Neural cell (in vitro differentiated cells): ENCODE results near the gene IL1RAP. TPM values are rescaled to one million over a fixed set of nuclear protein-coding genes. Genes with fewer than 3 reads are reported as not detected.

Source experiments
- H2AFZ ChIP-seq: fragments of 200-600, 300-800 bp; sonication (generic), shearing (Covaris generic); 2 replicates; pipeline ENCODE4 v1.6.0; 2014; ENCODE audit warnings: low read depth, mild to moderate bottlenecking, antibody characterized with exemption, low read length, moderate library complexity
- H3F3A ChIP-seq: fragments of 200-600 bp; shearing (Covaris generic); 2 replicates; pipeline ENCODE4 v1.6.1; 2016; ENCODE audit warnings: mild to moderate bottlenecking, moderate library complexity, mixed read lengths, antibody characterized with exemption, low read length; ENCODE audit not compliant: insufficient read depth, poor library complexity, severe bottlenecking
- H3K27ac ChIP-seq: fragments of 200-600, 300-800 bp; sonication (generic), shearing (Covaris generic); 2 replicates; pipeline ENCODE4 v1.5.1; 2014; ENCODE audit warnings: mild to moderate bottlenecking, low read length, moderate library complexity
- H3K27me3 ChIP-seq: fragments of 300-800, 200-600 bp; sonication (generic), shearing (Covaris generic); 2 replicates; pipeline ENCODE4 v1.6.0; 2014; ENCODE audit warnings: mild to moderate bottlenecking, low read depth, low read length, moderate library complexity; ENCODE audit not compliant: insufficient read depth
- H3K36me3 ChIP-seq: fragments of 300-800, 200-600 bp; sonication (generic), shearing (Covaris generic); 2 replicates; pipeline ENCODE4 v1.5.1; 2014; ENCODE audit warnings: mild to moderate bottlenecking, antibody characterized with exemption, low read length, moderate library complexity; ENCODE audit not compliant: insufficient read depth
- H3K4me2 ChIP-seq: fragments of 300-800, 200-600 bp; sonication (generic), shearing (Covaris generic); 2 replicates; pipeline ENCODE4 v1.6.0; 2014; ENCODE audit warnings: mild to moderate bottlenecking, low read length
- H3K4me3 ChIP-seq: fragments of 300-800, 200-600 bp; sonication (generic), shearing (Covaris generic); 2 replicates; pipeline ENCODE4 v1.5.1; 2014; ENCODE audit warnings: mild to moderate bottlenecking, low read length, moderate library complexity
- H3K79me2 ChIP-seq: fragments of 200-600 bp; shearing (Covaris generic); replicated peaks from 2 replicates; pipeline ENCODE4 v1.6.0; 2014; ENCODE audit warnings: mild to moderate bottlenecking, low read length, moderate library complexity; ENCODE audit not compliant: insufficient read depth
- H3K9ac ChIP-seq: fragments of 300-800, 200-600 bp; sonication (generic), shearing (Covaris generic); 2 replicates; pipeline ENCODE4 v1.6.1; 2016; ENCODE audit warnings: mild to moderate bottlenecking, low read length, mixed read lengths
- H3K9me2 ChIP-seq: fragments of 200-600 bp; shearing (Covaris generic); 2 replicates; pipeline ENCODE4 v1.6.1; 2016; ENCODE audit warnings: mild to moderate bottlenecking, low read length, mixed read lengths; ENCODE audit not compliant: insufficient read depth
- H3K9me3 ChIP-seq: fragments of 200-600, 300-800 bp; sonication (generic), shearing (Covaris generic); 2 replicates; pipeline ENCODE4 v1.6.1; 2016; ENCODE audit warnings: mild to moderate bottlenecking, mixed run types, low read length, moderate library complexity, mixed read lengths
- H4K20me1 ChIP-seq: fragments of 200-600 bp; shearing (Covaris generic); 2 replicates; pipeline ENCODE4 v1.6.1; 2016; ENCODE audit warnings: mild to moderate bottlenecking, mixed run types; ENCODE audit not compliant: insufficient read depth
- EP300 ChIP-seq: fragments of 450-650 bp; conservative IDR thresholded peaks from 2 replicates; pipeline ENCODE4 v1.6.1; 2014; ENCODE audit warnings: antibody characterized with exemption, mild to moderate bottlenecking, moderate library complexity; ENCODE audit not compliant: poor library complexity, severe bottlenecking
- EZH2 ChIP-seq: fragments of 200-600, 300-800 bp; shearing (Covaris generic), sonication (generic); IDR thresholded peaks from 2 replicates; pipeline ENCODE4 v1.6.1; 2014; ENCODE audit warnings: antibody characterized with exemption, low read length, borderline replicate concordance, mild to moderate bottlenecking; ENCODE audit not compliant: insufficient read depth, poor library complexity, severe bottlenecking
- MXI1 ChIP-seq: fragments of 450-650 bp; conservative IDR thresholded peaks from 2 replicates; pipeline ENCODE4 v1.6.1; 2014; ENCODE audit warnings: antibody characterized with exemption, mild to moderate bottlenecking; ENCODE audit not compliant: poor library complexity, severe bottlenecking
- POLR2AphosphoS5 ChIP-seq: IDR thresholded peaks from 2 replicates; pipeline ENCODE4 v1.6.1; 2012
- RAD21 ChIP-seq: fragments of 450-650 bp; conservative IDR thresholded peaks from 2 replicates; pipeline ENCODE4 v1.6.1; 2014; ENCODE audit warnings: antibody characterized with exemption, mild to moderate bottlenecking, moderate library complexity
- SMC3 ChIP-seq: fragments of 450-650 bp; conservative IDR thresholded peaks from 2 replicates; pipeline ENCODE4 v1.6.1; 2014; ENCODE audit warnings: antibody characterized with exemption, mild to moderate bottlenecking, moderate library complexity; ENCODE audit not compliant: poor library complexity
- TAF1 ChIP-seq: IDR thresholded peaks from 2 replicates; pipeline ENCODE4 v1.6.1; 2012; ENCODE audit warnings: low read depth
- polyA plus RNA-seq: library from polyadenylated mRNA; depleted of rRNA; stranded (reverse); fragments of >200 nt; gene quantifications from 2 replicates; pipeline ENCODE4 v1.2.3, GENCODE V29; 2014
- TF ChIP-seq, protein P1 (sequence below): fragments of 450-650 bp; IDR thresholded peaks from 2 replicates; pipeline ENCODE4 v1.5.1; 2014; ENCODE audit warnings: antibody characterized with exemption, mild to moderate bottlenecking, moderate library complexity; ENCODE audit not compliant: poor library complexity, severe bottlenecking
- TF ChIP-seq, protein P2 (sequence below): IDR thresholded peaks from 2 replicates; pipeline ENCODE4 v1.6.1; 2012; ENCODE audit warnings: borderline replicate concordance

Gene IL1RAP
- polyA plus RNA-seq, 1 donor from 2014 or later, result 24.6 TPM

DNA sequence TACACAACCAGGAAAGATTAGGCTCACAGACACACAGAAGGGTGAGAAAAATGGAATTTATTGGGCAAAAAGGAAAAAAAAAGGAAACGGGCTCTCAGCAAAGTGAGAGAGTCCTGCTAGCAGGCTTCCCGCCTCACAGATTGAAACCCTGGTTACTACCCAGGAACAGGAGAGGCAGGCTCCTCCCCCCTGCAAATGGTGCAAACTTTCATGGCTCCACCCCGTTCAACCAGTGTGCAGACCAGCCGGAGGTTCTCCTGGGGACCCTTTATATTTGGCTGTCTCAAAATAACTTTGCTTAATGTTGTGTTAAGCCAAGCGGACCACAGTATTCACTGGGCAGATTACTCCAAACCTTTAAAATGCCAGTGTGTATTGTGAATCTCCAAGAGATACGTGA, 40.3 kb downstream of the IL1RAP start:
- Histone ChIP-seq H3K36me3 (no peaks in the 10 kb centered on the region), H3K27me3 (no peaks in the 10 kb centered on the region), H3K4me3 (no peak overlapping the region), H3K4me2 (no peak overlapping the region), H3K27ac (no peak overlapping the region), H2AFZ (no peak overlapping the region), H3K9ac (no peak overlapping the region), H3F3A (no peaks in the 10 kb centered on the region), H3K79me2 (no peaks in the 10 kb centered on the region), H3K9me2 (no peaks in the 10 kb centered on the region), H4K20me1 (no peaks in the 10 kb centered on the region), H3K9me3 (no peaks in the 10 kb centered on the region)
- TF ChIP-seq SMC3 (no peak), POLR2AphosphoS5 (no peak), TAF1 (no peak), MXI1 (no peak), RAD21 (no peak), EP300 (no peak), EZH2 (no peak)
- TF ChIP-seq, protein P1, sequence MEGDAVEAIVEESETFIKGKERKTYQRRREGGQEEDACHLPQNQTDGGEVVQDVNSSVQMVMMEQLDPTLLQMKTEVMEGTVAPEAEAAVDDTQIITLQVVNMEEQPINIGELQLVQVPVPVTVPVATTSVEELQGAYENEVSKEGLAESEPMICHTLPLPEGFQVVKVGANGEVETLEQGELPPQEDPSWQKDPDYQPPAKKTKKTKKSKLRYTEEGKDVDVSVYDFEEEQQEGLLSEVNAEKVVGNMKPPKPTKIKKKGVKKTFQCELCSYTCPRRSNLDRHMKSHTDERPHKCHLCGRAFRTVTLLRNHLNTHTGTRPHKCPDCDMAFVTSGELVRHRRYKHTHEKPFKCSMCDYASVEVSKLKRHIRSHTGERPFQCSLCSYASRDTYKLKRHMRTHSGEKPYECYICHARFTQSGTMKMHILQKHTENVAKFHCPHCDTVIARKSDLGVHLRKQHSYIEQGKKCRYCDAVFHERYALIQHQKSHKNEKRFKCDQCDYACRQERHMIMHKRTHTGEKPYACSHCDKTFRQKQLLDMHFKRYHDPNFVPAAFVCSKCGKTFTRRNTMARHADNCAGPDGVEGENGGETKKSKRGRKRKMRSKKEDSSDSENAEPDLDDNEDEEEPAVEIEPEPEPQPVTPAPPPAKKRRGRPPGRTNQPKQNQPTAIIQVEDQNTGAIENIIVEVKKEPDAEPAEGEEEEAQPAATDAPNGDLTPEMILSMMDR, result no peak
- TF ChIP-seq, protein P2, sequence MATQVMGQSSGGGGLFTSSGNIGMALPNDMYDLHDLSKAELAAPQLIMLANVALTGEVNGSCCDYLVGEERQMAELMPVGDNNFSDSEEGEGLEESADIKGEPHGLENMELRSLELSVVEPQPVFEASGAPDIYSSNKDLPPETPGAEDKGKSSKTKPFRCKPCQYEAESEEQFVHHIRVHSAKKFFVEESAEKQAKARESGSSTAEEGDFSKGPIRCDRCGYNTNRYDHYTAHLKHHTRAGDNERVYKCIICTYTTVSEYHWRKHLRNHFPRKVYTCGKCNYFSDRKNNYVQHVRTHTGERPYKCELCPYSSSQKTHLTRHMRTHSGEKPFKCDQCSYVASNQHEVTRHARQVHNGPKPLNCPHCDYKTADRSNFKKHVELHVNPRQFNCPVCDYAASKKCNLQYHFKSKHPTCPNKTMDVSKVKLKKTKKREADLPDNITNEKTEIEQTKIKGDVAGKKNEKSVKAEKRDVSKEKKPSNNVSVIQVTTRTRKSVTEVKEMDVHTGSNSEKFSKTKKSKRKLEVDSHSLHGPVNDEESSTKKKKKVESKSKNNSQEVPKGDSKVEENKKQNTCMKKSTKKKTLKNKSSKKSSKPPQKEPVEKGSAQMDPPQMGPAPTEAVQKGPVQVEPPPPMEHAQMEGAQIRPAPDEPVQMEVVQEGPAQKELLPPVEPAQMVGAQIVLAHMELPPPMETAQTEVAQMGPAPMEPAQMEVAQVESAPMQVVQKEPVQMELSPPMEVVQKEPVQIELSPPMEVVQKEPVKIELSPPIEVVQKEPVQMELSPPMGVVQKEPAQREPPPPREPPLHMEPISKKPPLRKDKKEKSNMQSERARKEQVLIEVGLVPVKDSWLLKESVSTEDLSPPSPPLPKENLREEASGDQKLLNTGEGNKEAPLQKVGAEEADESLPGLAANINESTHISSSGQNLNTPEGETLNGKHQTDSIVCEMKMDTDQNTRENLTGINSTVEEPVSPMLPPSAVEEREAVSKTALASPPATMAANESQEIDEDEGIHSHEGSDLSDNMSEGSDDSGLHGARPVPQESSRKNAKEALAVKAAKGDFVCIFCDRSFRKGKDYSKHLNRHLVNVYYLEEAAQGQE, result no peak

DNA sequence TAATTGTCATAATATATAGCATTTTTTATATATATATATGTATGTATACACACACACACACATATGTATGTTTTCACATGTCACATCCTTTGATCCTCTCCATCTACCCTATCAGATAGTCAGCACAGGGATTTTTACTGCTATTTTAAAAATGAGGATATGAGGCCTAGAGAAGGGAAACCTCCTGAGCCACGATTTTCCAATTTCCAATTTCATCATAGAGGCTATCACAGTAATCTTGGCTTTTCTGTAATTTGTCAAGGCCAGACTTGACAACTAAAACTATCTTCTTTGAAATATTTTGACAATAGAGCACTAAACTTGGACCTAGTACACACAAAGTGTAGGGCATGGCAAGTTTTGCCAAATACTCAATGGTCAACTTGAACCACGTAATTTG, 42.5 kb downstream of the IL1RAP start:
- Histone ChIP-seq H3K4me3 (no peak overlapping the region), H4K20me1 (no peaks in the 10 kb centered on the region), H3K36me3 (no peaks in the 10 kb centered on the region), H3K9ac (no peak overlapping the region), H3K79me2 (no peaks in the 10 kb centered on the region), H2AFZ (no peak overlapping the region), H3K27me3 (no peaks in the 10 kb centered on the region), H3K4me2 (no peak overlapping the region), H3K9me2 (no peaks in the 10 kb centered on the region), H3F3A (no peaks in the 10 kb centered on the region), H3K9me3 (no peaks in the 10 kb centered on the region), H3K27ac (no peak overlapping the region)
- TF ChIP-seq POLR2AphosphoS5 (no peak), MXI1 (no peak), EP300 (no peak), TAF1 (no peak), SMC3 (no peak), EZH2 (no peak), RAD21 (no peak)
- TF ChIP-seq, protein P2, result no peak
- TF ChIP-seq, protein P1, result no peak
